OCI-LY3 (cell line): ENCODE measurements around the gene GREM2.

Experiments used
- H2AFZ ChIP-seq: fragments of 200-600, 300-600 bp; shearing (Covaris generic); 2 replicates; pipeline ENCODE4 v1.6.0; 2014; ENCODE audit warnings: antibody characterized with exemption, low read depth, low read length
- H3K27ac ChIP-seq: fragments of 200-600, 300-600 bp; sonication (generic); 2 replicates; pipeline ENCODE4 v1.5.1; 2014; ENCODE audit warnings: mild to moderate bottlenecking, low read length, moderate library complexity, mixed read lengths
- H3K27me3 ChIP-seq: fragments of 200-600, 300-600 bp; sonication (generic); 2 replicates; pipeline ENCODE4 v1.6.1; 2014; ENCODE audit warnings: low read depth, low read length, mixed read lengths
- H3K36me3 ChIP-seq: fragments of 200-600, 300-600 bp; sonication (generic); replicated peaks from 2 replicates; pipeline ENCODE3; 2014; ENCODE audit warnings: low read depth, low read length, mixed read lengths
- H3K4me1 ChIP-seq: fragments of 300-600, 200-600 bp; sonication (generic); 2 replicates; pipeline ENCODE4 v1.6.1; 2014; ENCODE audit warnings: low read length, mixed read lengths
- H3K4me2 ChIP-seq: fragments of 200-600, 300-600 bp; sonication (generic); 2 replicates; pipeline ENCODE4 v1.6.1; 2014; ENCODE audit warnings: low read length, mixed read lengths
- H3K4me3 ChIP-seq: fragments of 300-600, 200-600 bp; sonication (generic); 2 replicates; pipeline ENCODE4 v1.5.1; 2014; ENCODE audit warnings: antibody characterized with exemption, mild to moderate bottlenecking, low read length, moderate library complexity
- H3K79me2 ChIP-seq: fragments of 300-600, 200-600 bp; shearing (Covaris generic); 2 replicates; pipeline ENCODE4 v1.6.1; 2014; ENCODE audit warnings: mild to moderate bottlenecking, low read length, mixed read lengths
- H3K9ac ChIP-seq: fragments of 300-600, 200-600 bp; shearing (Covaris generic); 2 replicates; pipeline ENCODE4 v1.6.0; 2014; ENCODE audit warnings: mild to moderate bottlenecking, low read length, moderate library complexity
- H3K9me3 ChIP-seq: fragments of 200-600, 300-600 bp; shearing (Covaris generic); 2 replicates; pipeline ENCODE4 v1.6.1; 2014; ENCODE audit warnings: low read length, mixed read lengths; ENCODE audit not compliant: insufficient read depth
- H4K20me1 ChIP-seq: fragments of 200-600, 300-600 bp; sonication (generic); 2 replicates; pipeline ENCODE4 v1.6.1; 2016; ENCODE audit warnings: low read length, mixed read lengths; ENCODE audit not compliant: insufficient read depth
- EZH2phosphoT487 ChIP-seq: fragments of 200-600 bp; shearing (Covaris generic); IDR thresholded peaks from 2 replicates; pipeline ENCODE4 v1.6.1; 2018; ENCODE audit warnings: antibody characterized with exemption, mixed run types, low read depth
- TF ChIP-seq, protein P1 (sequence below): fragments of 200-600, 300-600 bp; sonication (generic); IDR thresholded peaks from 2 replicates; pipeline ENCODE4 v1.5.1; 2014; ENCODE audit warnings: antibody characterized with exemption, low read length, low read depth

The GREM2 gene

DNA sequence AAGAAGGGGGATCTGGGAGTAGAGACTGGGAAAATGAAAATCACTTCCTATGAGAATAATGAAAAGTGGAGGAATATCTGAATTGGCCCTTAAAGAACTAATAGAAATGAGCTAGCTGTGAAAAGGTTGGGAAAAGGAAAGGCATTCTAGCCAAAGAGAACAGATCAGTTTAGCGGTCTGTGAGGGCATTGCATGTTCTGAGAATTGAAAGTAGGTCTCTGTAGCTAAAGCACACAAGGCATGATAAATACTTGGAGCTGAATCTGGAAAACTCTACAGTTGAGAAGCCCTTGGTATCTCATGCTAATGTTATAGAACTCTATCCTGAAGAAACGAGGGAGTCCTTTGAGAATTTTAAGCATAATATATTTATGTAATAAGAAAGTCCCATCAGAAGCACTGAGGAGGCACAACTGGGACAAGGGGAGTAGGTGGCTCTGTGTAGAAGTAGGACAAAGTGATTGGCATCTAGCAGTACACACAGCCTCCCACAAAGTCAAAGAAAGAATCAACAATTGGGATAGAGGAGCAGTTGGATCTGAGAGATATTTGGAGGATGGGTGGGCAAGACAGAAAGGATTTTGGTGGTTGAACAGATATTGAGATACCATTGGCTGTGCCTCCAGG, 78.7 kb downstream of the GREM2 start:
- Histone ChIP-seq H3K9me3 (no peaks in the 10 kb centered on the region), H3K36me3 (no peaks in the 10 kb centered on the region), H2AFZ (no peak overlapping the region), H3K27me3 (peaks cover 30% of the 10 kb centered on the region), H3K4me2 (no peak overlapping the region), H3K4me3 (no peak overlapping the region), H3K9ac (no peak overlapping the region), H3K4me1 (peaks cover 11% of the 10 kb centered on the region), H3K27ac (no peak overlapping the region), H4K20me1 (no peaks in the 10 kb centered on the region), H3K79me2 (no peaks in the 10 kb centered on the region)
- no peak for TF ChIP-seq EZH2phosphoT487
- TF ChIP-seq, protein P1, sequence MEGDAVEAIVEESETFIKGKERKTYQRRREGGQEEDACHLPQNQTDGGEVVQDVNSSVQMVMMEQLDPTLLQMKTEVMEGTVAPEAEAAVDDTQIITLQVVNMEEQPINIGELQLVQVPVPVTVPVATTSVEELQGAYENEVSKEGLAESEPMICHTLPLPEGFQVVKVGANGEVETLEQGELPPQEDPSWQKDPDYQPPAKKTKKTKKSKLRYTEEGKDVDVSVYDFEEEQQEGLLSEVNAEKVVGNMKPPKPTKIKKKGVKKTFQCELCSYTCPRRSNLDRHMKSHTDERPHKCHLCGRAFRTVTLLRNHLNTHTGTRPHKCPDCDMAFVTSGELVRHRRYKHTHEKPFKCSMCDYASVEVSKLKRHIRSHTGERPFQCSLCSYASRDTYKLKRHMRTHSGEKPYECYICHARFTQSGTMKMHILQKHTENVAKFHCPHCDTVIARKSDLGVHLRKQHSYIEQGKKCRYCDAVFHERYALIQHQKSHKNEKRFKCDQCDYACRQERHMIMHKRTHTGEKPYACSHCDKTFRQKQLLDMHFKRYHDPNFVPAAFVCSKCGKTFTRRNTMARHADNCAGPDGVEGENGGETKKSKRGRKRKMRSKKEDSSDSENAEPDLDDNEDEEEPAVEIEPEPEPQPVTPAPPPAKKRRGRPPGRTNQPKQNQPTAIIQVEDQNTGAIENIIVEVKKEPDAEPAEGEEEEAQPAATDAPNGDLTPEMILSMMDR, result no peak

DNA sequence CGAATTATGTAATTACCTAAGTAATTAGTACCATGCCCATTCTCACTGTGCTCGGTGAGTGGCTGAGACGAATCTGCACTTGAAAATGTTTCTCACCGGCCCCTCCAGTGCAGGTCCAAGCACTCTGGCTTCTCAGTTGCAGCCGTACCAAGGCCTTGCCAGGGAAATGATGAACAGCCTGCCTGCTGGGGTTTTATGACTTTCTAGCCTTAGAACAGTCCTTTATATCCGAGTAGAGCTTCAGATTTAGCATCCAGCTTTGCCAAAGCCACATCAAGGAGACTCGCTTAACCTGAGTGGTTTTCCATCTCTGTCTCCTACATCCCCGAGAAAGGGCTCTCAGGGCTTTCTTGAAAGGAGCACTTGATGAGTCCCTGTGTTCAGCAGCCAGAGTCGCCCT, 83.4 kb downstream of the GREM2 start:
- TF ChIP-seq EZH2phosphoT487, result no peak
- TF ChIP-seq, protein P1, result no peak
- H3K4me1 ChIP-seq, result no peaks in the 10 kb centered on the region
- no peaks in the 10 kb centered on the region for H3K79me2 ChIP-seq
- no peaks in the 10 kb centered on the region for H3K36me3 ChIP-seq
- no peaks in the 10 kb centered on the region for H3K9me3 ChIP-seq
- H3K27me3 ChIP-seq, result peaks cover 29% of the 10 kb centered on the region
- H4K20me1 ChIP-seq, result no peaks in the 10 kb centered on the region
- H3K9ac ChIP-seq, result no peak overlapping the region
- H2AFZ ChIP-seq, result no peak overlapping the region
- H3K27ac ChIP-seq, result no peak overlapping the region
- H3K4me3 ChIP-seq, result no peak overlapping the region
- H3K4me2 ChIP-seq, result no peak overlapping the region

DNA sequence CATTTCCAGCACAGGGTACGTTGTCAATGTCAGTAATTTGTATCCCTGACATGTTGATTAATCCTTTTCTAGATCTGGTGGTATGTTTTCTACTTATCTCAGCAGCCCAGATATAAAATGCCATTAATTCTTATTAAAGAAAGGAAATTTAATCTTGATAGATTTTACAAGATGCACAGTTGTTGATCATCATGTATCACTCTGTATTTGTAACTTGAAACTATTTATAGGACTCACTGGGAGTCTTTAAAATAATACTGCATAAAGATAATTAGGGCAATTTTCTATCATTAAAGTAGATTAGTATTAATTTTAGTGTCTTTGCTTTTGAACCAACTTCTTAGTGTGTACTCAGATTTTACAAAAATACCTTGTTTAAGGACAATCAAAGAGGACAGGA, 84.9 kb downstream of the GREM2 start:
- TF ChIP-seq, protein P1, result no peak
- TF ChIP-seq EZH2phosphoT487, result no peak

DNA sequence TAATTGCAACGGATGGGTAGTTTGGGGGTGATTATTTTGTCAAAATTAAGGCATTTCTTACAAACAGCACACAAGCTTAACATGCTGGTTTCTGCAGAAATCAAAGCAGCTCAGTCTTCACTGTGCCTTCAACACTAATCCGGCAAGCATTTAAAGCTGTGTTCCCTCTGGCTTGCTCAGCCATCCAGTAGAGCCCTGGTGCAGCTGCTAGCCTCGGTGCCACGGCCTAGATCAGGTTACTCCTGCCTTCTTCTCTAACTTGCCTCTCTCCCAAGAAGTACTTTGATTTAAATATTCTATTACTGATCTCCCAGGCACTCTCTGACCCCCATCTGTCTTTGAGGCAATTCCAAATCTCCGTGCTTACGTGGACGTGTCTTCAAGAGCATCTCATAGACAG, 85.6 kb downstream of the GREM2 start:
- H3K27me3 ChIP-seq, result peaks cover 20% of the 10 kb centered on the region
- TF ChIP-seq EZH2phosphoT487, result no peak
- TF ChIP-seq, protein P1, result no peak
- H3K79me2 ChIP-seq, result no peaks in the 10 kb centered on the region
- no peak overlapping the region for H3K4me3 ChIP-seq
- H2AFZ ChIP-seq, result no peak overlapping the region
- no peak overlapping the region for H3K4me2 ChIP-seq
- no peaks in the 10 kb centered on the region for H4K20me1 ChIP-seq
- no peaks in the 10 kb centered on the region for H3K36me3 ChIP-seq
- no peaks in the 10 kb centered on the region for H3K9me3 ChIP-seq
- H3K9ac ChIP-seq, result no peak overlapping the region
- H3K4me1 ChIP-seq, result no peaks in the 10 kb centered on the region
- H3K27ac ChIP-seq, result no peak overlapping the region

More for the DNA sequence above, 84.9 kb downstream of the GREM2 start:
- Histone ChIP-seq H3K79me2 (no peaks in the 10 kb centered on the region), H3K27me3 (peaks cover 21% of the 10 kb centered on the region), H2AFZ (no peak overlapping the region), H3K36me3 (no peaks in the 10 kb centered on the region), H3K27ac (no peak overlapping the region), H3K4me1 (no peaks in the 10 kb centered on the region), H3K9me3 (no peaks in the 10 kb centered on the region), H4K20me1 (no peaks in the 10 kb centered on the region), H3K4me2 (no peak overlapping the region), H3K9ac (no peak overlapping the region), H3K4me3 (no peak overlapping the region)
